ENCODE measurements around the gene PIH1D1. TPM values are rescaled to one million over a fixed set of nuclear protein-coding genes. Genes with fewer than 3 reads are reported as not detected.
"Not testable (repeated sequence)": the region's sequence is repeated elsewhere in the genome, so short reads cannot be mapped to it uniquely, and the experiment has no call there.

Gene PIH1D1
- total RNA-seq, 2 experiments from 2014 or later = 124 to 126 TPM

- Mint-ChIP-seq H3K9me3 (no peaks in the 10 kb centered on the region), H3K4me3 (peak overlapping the region; percentile 89), H3K36me3 (ENCODE audit: low read depth) (peaks cover 20% of the 10 kb centered on the region), H3K27ac (peak overlapping the region; percentile 92), H3K27me3 (no peaks in the 10 kb centered on the region), H3K4me1 (ENCODE audit: low read depth) (peaks cover 36% of the 10 kb centered on the region)
- ATAC-seq = peak; percentile 2
- DNase-seq = peak; percentile 47
- no peak for TF ChIP-seq CTCF (IDR thresholded peaks at IDR 0.05)
- intact Hi-C loops (cut with micrococcal nuclease) = no loop called here
- ChIA-PET POLR2A (interaction anchor here (0.6 to 5.3 kb wide), 9 partner anchors 10 to 139 kb away, joined by 3 to 76 read pairs (median 3); partner anchors contain the start of genes RPL13A and RPS11), CTCF (interaction anchor here (0.7 to 2.9 kb wide), 14 partner anchors 9 to 144 kb away, joined by 3 to 19 read pairs (median 4); partner anchors contain the start of genes ALDH16A1, PIH1D1, RPL13A and RPS11)
These were observed 23.7 kb upstream of the PIH1D1 start for GRCh38 chr19:49475191-49475917.

- peaks cover 43% of the 10 kb centered on the region for H3K4me1 Mint-ChIP-seq (ENCODE audit: low read depth)
- intact Hi-C loops (cut with micrococcal nuclease) = no loop called here
- POLR2A ChIA-PET = interaction anchor here (0.6 to 6.3 kb wide), 7 partner anchors 14 to 77 kb away, joined by 3 to 76 read pairs (median 5); partner anchors contain the start of gene RPL13A
- no peaks in the 10 kb centered on the region for H3K27me3 Mint-ChIP-seq
- H3K36me3 Mint-ChIP-seq (ENCODE audit: low read depth) = peaks cover 16% of the 10 kb centered on the region
- H3K27ac Mint-ChIP-seq = peak overlapping the region; percentile 92
- CTCF ChIA-PET = interaction anchor here (1.0 to 5.3 kb wide), 6 partner anchors 21 to 173 kb away, joined by 3 to 33 read pairs (median 12); partner anchors contain the start of genes ALDH16A1, PIH1D1 and RPS11
- H3K9me3 Mint-ChIP-seq = no peaks in the 10 kb centered on the region
- peak overlapping the region; percentile 89 for H3K4me3 Mint-ChIP-seq
- ATAC-seq (no peak), DNase-seq (no peak)
- TF ChIP-seq CTCF (IDR thresholded peaks at IDR 0.05) = no peak
These were observed 22.9 kb upstream of the PIH1D1 start for GRCh38 chr19:49474542-49474924.

DNA sequence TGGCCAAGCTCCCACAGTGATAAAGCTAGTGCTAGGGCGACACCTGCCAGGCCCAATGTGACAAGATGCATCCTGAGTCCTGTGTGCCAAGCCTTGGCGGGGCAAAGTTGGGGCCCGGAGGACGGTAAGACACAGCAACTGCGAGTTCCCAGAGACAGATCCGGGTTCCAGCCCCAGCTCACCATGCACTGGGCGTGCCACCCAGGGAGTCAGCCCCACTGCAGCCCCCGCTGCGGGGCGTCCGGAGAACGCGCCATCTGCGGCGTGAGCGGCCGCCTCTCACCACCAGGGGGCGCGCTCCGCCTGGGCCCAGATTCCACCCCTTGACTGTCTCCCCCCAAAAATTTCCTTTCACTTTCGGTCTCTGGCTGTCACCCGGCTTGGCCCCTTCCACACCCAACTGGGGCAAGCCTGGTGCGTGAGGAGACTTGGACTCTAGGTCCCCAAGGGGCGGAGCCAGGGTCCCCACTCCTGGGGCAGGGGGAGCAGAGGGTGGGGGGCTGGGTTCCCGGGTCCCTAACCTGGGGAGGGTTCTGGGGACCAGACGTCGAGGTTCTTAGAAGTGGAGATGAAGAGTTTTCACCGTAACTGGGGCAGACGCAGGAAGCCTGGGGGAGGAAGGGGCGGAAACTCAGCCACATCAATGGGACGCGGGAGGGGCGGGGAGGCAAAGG, 22.4 kb upstream of the PIH1D1 start, which contains the start of gene FLT3LG:
TSS of gene FLT3LG (plus strand) at position 348 of the 674 bp plus-strand sequence. CDS start 425 bp downstream, outside the sequence.
- Mint-ChIP-seq H3K4me3 (peak within 1 kb of the TSS; percentile 89), H3K9me3 (no peaks in the 10 kb centered on the region), H3K36me3 (ENCODE audit: low read depth) (peaks cover 18% of the 10 kb centered on the region), H3K27ac (peak within 1 kb of the TSS; percentile 92), H3K27me3 (no peaks in the 10 kb centered on the region), H3K4me1 (ENCODE audit: low read depth) (peaks cover 45% of the 10 kb centered on the region)
- peak; percentile 94 for TF ChIP-seq CTCF (IDR thresholded peaks at IDR 0.05)
- ChIA-PET CTCF (interaction anchor here (0.7 to 5.3 kb wide), 14 partner anchors 9 to 210 kb away, joined by 3 to 33 read pairs (median 6); partner anchors contain the start of genes ALDH16A1, PIH1D1 and RCN3), POLR2A (interaction anchor here (0.8 to 6.3 kb wide), 6 partner anchors 15 to 22 kb away, joined by 3 to 63 read pairs (median 5); partner anchors contain the start of genes PIH1D1 and RPL13A)
- intact Hi-C loops (cut with micrococcal nuclease) = no loop called here
- peak; percentile 93 for DNase-seq
- peak; percentile 60 for ATAC-seq

GRCh38 chr19:49473501-49473867, 21.9 kb upstream of the PIH1D1 start:
- ChIA-PET POLR2A (interaction anchor here (0.7 to 6.3 kb wide), 9 partner anchors 11 to 84 kb away, joined by 3 to 63 read pairs (median 5); partner anchors contain the start of genes ALDH16A1, PIH1D1 and RPL13A), CTCF (interaction anchor here (0.7 to 5.3 kb wide), 16 partner anchors 10 to 248 kb away, joined by 3 to 33 read pairs (median 6); partner anchors contain the start of genes ALDH16A1, PIH1D1 and RCN3)
- Mint-ChIP-seq H3K36me3 (ENCODE audit: low read depth) (peaks cover 19% of the 10 kb centered on the region), H3K4me3 (peak overlapping the region; percentile 89), H3K27ac (peak overlapping the region; percentile 92), H3K4me1 (ENCODE audit: low read depth) (peaks cover 48% of the 10 kb centered on the region)
- H3K27me3 Mint-ChIP-seq; H3K9me3 Mint-ChIP-seq; ATAC-seq; intact Hi-C loops (cut with micrococcal nuclease): not testable (repeated sequence)
- DNase-seq = peak; percentile 48

DNA sequence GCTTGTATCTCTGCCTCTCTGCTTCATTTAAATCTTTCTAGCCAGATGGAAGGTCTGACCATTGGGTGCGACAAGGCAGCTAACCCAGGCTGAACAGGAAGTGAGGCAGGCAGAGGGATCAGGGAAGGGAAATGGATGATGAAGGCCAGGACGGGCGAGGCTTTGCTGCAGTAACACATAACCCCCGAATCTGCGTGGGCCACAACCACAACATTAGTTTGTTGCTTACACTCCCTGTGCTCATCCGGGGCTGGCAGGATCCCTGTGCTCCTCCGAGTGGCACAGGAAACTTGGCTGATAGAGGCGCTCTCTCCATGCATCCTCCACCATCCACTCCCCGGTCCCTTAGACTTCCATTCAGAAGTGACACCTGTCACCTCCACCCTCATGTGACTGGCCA, 21.3 kb upstream of the PIH1D1 start:
- TF ChIP-seq CTCF (IDR thresholded peaks at IDR 0.05) = no peak
- DNase-seq = peak; percentile 48
- ATAC-seq = no peak
- intact Hi-C loops (cut with micrococcal nuclease) = no loop called here
- no peaks in the 10 kb centered on the region for H3K27me3 Mint-ChIP-seq
- H3K36me3 Mint-ChIP-seq (ENCODE audit: low read depth) = peaks cover 17% of the 10 kb centered on the region
- H3K27ac Mint-ChIP-seq = peak overlapping the region; percentile 92
- H3K4me1 Mint-ChIP-seq (ENCODE audit: low read depth) = peaks cover 50% of the 10 kb centered on the region
- ChIA-PET CTCF (interaction anchor here (0.9 to 5.3 kb wide), 16 partner anchors 10 to 247 kb away, joined by 3 to 33 read pairs (median 6); partner anchors contain the start of genes ALDH16A1, PIH1D1 and RCN3), POLR2A (interaction anchor here (0.7 to 6.3 kb wide), 10 partner anchors 12 to 84 kb away, joined by 3 to 63 read pairs (median 5); partner anchors contain the start of genes ALDH16A1, PIH1D1 and RPL13A)
- no peaks in the 10 kb centered on the region for H3K9me3 Mint-ChIP-seq
- H3K4me3 Mint-ChIP-seq = peak overlapping the region; percentile 89

All from activated CD8-positive, alpha-beta T cell treated with anti-CD3 and anti-CD28 coated beads for 36 hours (primary cell).